SK-N-SH treated with all-trans-retinoic acid at 6 μM for 48 hours (cell line): ENCODE data around the gene HTR6.

Experiments
- ARNTL ChIP-seq: fragments of 450-650 bp; formaldehyde crosslinking; IDR thresholded peaks from 2 replicates; pipeline ENCODE4 v1.5.0; 2020; ENCODE audit warnings: low read depth, mild to moderate bottlenecking, moderate library complexity, borderline replicate concordance
- CREB5 ChIP-seq: fragments of 250-450 bp; sonication (Bioruptor Pico); IDR thresholded peaks from 2 replicates; pipeline ENCODE4 v1.5.1; 2020; ENCODE audit warnings: low read depth, mild to moderate bottlenecking, moderate library complexity
- GLIS3 ChIP-seq: fragments of 250-450 bp; sonication (Bioruptor Pico); IDR thresholded peaks from 2 replicates; pipeline ENCODE4 v1.5.0; 2020; ENCODE audit warnings: mild to moderate bottlenecking, moderate library complexity
- ISL1 ChIP-seq: fragments of 250-450 bp; sonication (Bioruptor Pico); IDR thresholded peaks from 2 replicates; pipeline ENCODE4 v2.1.2; 2022; ENCODE audit warnings: mild to moderate bottlenecking, moderate library complexity
- OSR1 ChIP-seq: fragments of 250-450 bp; sonication (Bioruptor Pico); IDR thresholded peaks from 2 replicates; pipeline ENCODE4 v1.8.0; 2022; ENCODE audit warnings: moderate library complexity, mild to moderate bottlenecking, inconsistent platforms
- PATZ1 ChIP-seq: fragments of 250-450 bp; sonication (Bioruptor Pico); IDR thresholded peaks from 2 replicates; pipeline ENCODE4 v1.8.0; 2020; ENCODE audit warnings: mild to moderate bottlenecking, moderate library complexity, borderline replicate concordance
- RARB ChIP-seq: fragments of 250-450 bp; sonication (Bioruptor Pico); IDR thresholded peaks from 2 replicates; pipeline ENCODE4 v1.8.0; 2021; ENCODE audit warnings: mild to moderate bottlenecking, moderate library complexity
- TOX ChIP-seq: fragments of 250-450 bp; sonication (Bioruptor Pico); IDR thresholded peaks from 2 replicates; pipeline ENCODE4 v1.8.0; 2021; ENCODE audit warnings: mild to moderate bottlenecking, moderate library complexity, borderline replicate concordance
- TSHZ2 ChIP-seq: fragments of 250-450 bp; sonication (Bioruptor Pico); IDR thresholded peaks from 2 replicates; pipeline ENCODE4 v1.5.0; 2020; ENCODE audit warnings: mild to moderate bottlenecking, moderate library complexity
- ZC3H10 ChIP-seq: fragments of 250-450 bp; sonication (Bioruptor Pico); IDR thresholded peaks from 2 replicates; pipeline ENCODE4 v1.5.1; 2021; ENCODE audit warnings: mild to moderate bottlenecking, moderate library complexity
- ZFP30 ChIP-seq: fragments of 450-650 bp; formaldehyde crosslinking; IDR thresholded peaks from 2 replicates; pipeline ENCODE4 v1.5.0; 2022; ENCODE audit warnings: mild to moderate bottlenecking, moderate library complexity
- ZNF70 ChIP-seq: fragments of 450-650 bp; formaldehyde crosslinking; IDR thresholded peaks from 2 replicates; pipeline ENCODE4 v1.5.0; 2020; ENCODE audit warnings: mild to moderate bottlenecking, moderate library complexity
- ZNF8 ChIP-seq: fragments of 450-650 bp; formaldehyde crosslinking; IDR thresholded peaks from 2 replicates; pipeline ENCODE4 v1.5.0; 2020; ENCODE audit warnings: mild to moderate bottlenecking, moderate library complexity
- TF ChIP-seq, protein P1 (sequence below): fragments of 250-450 bp; sonication (Bioruptor Pico); IDR thresholded peaks from 2 replicates; pipeline ENCODE4 v1.5.1; 2021; ENCODE audit warnings: mild to moderate bottlenecking, moderate library complexity

GRCh38 chr1:19725606-19726005 is 60.9 kb downstream of the HTR6 start:
- TF ChIP-seq PATZ1 (no peak), ZNF70 (CRISPR knock-in tag) (no peak), ZFP30 (no peak), RARB (CRISPR knock-in tag) (no peak), TSHZ2 (no peak), ARNTL (CRISPR knock-in tag) (no peak), TOX (no peak), OSR1 (CRISPR knock-in tag) (no peak), CREB5 (no peak), ISL1 (CRISPR knock-in tag) (no peak), GLIS3 (CRISPR knock-in tag) (no peak), ZNF8 (CRISPR knock-in tag) (no peak), ZC3H10 (no peak)
- TF ChIP-seq, protein P1, sequence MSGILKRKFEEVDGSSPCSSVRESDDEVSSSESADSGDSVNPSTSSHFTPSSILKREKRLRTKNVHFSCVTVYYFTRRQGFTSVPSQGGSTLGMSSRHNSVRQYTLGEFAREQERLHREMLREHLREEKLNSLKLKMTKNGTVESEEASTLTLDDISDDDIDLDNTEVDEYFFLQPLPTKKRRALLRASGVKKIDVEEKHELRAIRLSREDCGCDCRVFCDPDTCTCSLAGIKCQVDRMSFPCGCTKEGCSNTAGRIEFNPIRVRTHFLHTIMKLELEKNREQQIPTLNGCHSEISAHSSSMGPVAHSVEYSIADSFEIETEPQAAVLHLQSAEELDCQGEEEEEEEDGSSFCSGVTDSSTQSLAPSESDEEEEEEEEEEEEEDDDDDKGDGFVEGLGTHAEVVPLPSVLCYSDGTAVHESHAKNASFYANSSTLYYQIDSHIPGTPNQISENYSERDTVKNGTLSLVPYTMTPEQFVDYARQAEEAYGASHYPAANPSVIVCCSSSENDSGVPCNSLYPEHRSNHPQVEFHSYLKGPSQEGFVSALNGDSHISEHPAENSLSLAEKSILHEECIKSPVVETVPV = no peak
